Karpas-422 (cell line): ENCODE data around the gene GGT1. TPM values are rescaled to one million over a fixed set of nuclear protein-coding genes. Genes with fewer than 3 reads are reported as not detected.
"Not testable (repeated sequence)": the region's sequence is repeated elsewhere in the genome, so short reads cannot be mapped to it uniquely, and the experiment has no call there.

Experiments used
- DNase-seq: peaks from one replicate; pipeline ENCODE4 v3.0.0-alpha.2; 2015
- H2AFZ ChIP-seq: fragments of 200-600 bp; sonication (generic); 2 replicates; pipeline ENCODE4 v1.6.1; 2014; ENCODE audit warnings: antibody characterized with exemption, low read length, mixed read lengths
- H3K27ac ChIP-seq: fragments of 200-600 bp; sonication (generic); 2 replicates; pipeline ENCODE4 v1.5.1; 2014; ENCODE audit warnings: mild to moderate bottlenecking, low read length, moderate library complexity
- H3K27me3 ChIP-seq: fragments of 200-600 bp; sonication (generic); 2 replicates; pipeline ENCODE4 v1.6.1; 2014; ENCODE audit warnings: low read length, mixed read lengths
- H3K36me3 ChIP-seq: fragments of 200-600 bp; sonication (generic); 2 replicates; pipeline ENCODE4 v1.6.1; 2014; ENCODE audit warnings: low read length, mixed read lengths; ENCODE audit not compliant: insufficient read depth
- H3K4me1 ChIP-seq: fragments of 200-600 bp; sonication (generic); 2 replicates; pipeline ENCODE4 v1.6.1; 2014; ENCODE audit warnings: mild to moderate bottlenecking, low read length, mixed read lengths
- H3K4me2 ChIP-seq: fragments of 200-600 bp; sonication (generic); 2 replicates; pipeline ENCODE4 v1.6.1; 2014; ENCODE audit warnings: low read length, low read depth, mild to moderate bottlenecking; ENCODE audit not compliant: poor library complexity, severe bottlenecking
- H3K4me3 ChIP-seq: fragments of 200-600 bp; sonication (generic); 2 replicates; pipeline ENCODE4 v1.5.1; 2014; ENCODE audit warnings: mild to moderate bottlenecking, antibody characterized with exemption, low read length, mixed read lengths
- H3K79me2 ChIP-seq: fragments of 200-600 bp; sonication (generic); 2 replicates; pipeline ENCODE4 v1.6.1; 2014; ENCODE audit warnings: mild to moderate bottlenecking, low read length, mixed read lengths
- H3K9ac ChIP-seq: fragments of 200-600 bp; sonication (generic); 2 replicates; pipeline ENCODE4 v1.6.0; 2014; ENCODE audit warnings: low read length
- H3K9me2 ChIP-seq: fragments of 200-600 bp; sonication (generic), shearing (Covaris generic); replicated peaks from 2 replicates; pipeline ENCODE4 v1.6.0; 2014; ENCODE audit warnings: mild to moderate bottlenecking, low read length, moderate library complexity; ENCODE audit not compliant: insufficient read depth
- H3K9me3 ChIP-seq: fragments of 300-700, 200-600 bp; sonication (generic); 2 replicates; pipeline ENCODE4 v1.6.1; 2014; ENCODE audit warnings: low read length, mixed read lengths
- H4K20me1 ChIP-seq: fragments of 200-600 bp; sonication (generic); 2 replicates; pipeline ENCODE4 v1.6.1; 2014; ENCODE audit warnings: mild to moderate bottlenecking, antibody characterized with exemption, low read length, low read depth; ENCODE audit not compliant: insufficient read depth
- total RNA-seq: library from RNA; depleted of rRNA; stranded (reverse); fragments of >200 nt; shearing (Covaris generic); gene quantifications from 2 replicates; pipeline ENCODE4 v1.2.3, GENCODE V29; 2014; ENCODE audit warnings: low replicate concordance; rRNA removed

Gene GGT1
- 28.6 and 36.4 TPM in 2 replicates for total RNA-seq

DNA sequence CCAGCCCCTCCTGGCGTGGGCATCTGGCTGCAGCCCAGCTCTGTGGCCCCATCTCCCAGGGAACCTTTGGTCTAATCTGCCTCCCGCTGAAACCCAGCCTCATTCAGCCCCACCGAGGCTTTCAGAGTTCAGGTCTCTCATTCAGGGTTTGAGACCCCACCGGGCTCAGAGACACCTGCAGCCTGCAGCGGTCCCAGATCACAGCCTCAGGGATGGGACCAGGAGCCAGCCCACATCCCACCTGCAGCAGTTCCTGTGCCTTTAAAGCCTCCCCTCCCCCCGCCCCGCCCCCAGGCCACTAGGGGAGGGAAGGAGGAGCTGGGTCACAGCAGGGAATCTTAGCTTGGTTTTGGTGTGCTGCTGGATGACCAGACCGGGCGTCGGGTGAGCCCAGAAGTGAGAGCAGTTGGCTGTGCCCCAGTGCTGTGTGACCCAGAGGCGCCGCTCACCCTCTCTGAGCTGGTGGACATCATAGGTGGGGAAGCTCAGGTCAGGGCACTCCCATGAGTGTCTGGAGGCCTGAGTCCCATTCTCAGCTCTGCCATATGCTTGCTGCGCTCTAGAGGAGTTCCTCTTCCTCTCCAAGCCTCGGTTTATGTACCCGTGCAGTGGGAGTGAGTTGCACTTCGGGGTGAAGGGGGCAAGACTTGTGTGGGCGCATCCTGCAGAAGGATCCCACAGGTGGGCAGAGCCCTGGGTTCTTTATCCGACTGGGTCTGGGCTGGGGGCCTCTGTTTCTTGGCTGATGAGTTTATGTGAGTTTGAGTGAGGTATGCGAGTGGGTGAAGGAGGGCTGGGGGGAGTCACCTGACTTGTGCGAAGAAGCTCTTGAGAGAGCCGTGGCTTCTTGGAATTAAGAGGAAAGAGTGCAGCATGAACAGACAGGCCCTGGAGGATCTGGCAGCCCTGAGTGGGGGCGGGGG is at the start of gene GGT1:
Gene GGT1, plus strand, starts transcription at position 347 of the 923 bp plus-strand sequence. CDS start 7,889 bp downstream, outside the sequence.
- not testable (repeated sequence) for H3K36me3 ChIP-seq, H3K9me3 ChIP-seq, H3K79me2 ChIP-seq, H3K4me2 ChIP-seq, H3K9ac ChIP-seq, H3K4me3 ChIP-seq, H4K20me1 ChIP-seq, H3K9me2 ChIP-seq, H3K4me1 ChIP-seq, DNase-seq, H3K27ac ChIP-seq, H2AFZ ChIP-seq, H3K27me3 ChIP-seq

GRCh38 chr22:24553597-24554312 is 49.2 kb upstream of the GGT1 start:
- Histone ChIP-seq H3K36me3 (peaks cover 33% of the 10 kb centered on the region; the same call in 1 of the 2 replicates), H3K27ac (peak overlapping the region; percentile 89), H4K20me1 (peaks cover 33% of the 10 kb centered on the region), H3K27me3 (no peaks in the 10 kb centered on the region), H3K9ac (peak overlapping the region; percentile 97), H3K4me3 (peak overlapping the region; percentile 92), H3K4me1 (peaks cover 58% of the 10 kb centered on the region), H2AFZ (no peak overlapping the region), H3K9me2 (no peaks in the 10 kb centered on the region), H3K4me2 (peak overlapping the region; percentile 87), H3K79me2 (peaks cover 90% of the 10 kb centered on the region), H3K9me3 (no peaks in the 10 kb centered on the region)
- DNase-seq: peak; percentile 61

DNA sequence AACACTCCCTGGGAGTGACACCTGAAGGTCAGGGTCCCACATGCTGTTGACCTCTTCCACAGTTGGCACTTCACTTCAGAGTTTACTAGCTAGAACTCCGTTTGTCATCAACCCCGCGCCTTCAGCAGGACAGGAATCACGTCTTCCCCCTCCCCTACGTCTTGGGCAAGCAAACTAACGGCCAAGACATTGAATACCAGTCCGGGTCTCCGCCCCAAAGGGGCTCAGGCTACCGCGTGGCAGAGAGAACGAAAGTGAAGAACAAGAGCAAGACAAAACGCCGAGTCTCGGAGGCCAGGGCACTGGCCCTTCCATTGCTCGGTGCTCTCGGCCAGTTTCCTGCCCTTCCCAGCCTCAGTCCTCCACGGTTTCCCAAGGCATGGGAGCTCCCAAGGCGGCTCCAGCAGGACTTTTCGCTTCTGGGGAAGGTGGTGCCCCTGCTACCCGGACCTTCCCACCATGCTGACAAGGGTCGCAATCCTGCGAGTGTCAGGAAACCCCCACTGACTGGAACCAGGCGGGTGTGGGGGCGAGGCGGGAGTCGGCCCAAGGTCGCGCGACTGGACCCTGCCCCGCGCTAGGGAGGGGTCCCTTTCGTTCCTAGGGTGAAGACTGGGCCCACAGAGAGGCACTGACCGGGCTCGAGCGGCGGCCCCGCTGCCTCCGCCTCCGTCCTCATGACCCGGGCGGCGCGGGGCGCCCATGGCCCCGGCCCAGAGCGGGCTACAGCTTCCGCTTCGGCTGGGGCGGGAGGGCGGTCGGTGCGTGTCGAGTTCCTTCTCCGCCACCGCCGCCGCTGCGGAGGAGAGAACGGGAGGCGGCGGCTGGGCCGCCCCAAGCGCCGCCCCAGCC is 48.5 kb upstream of the GGT1 start, which contains the start of gene GUCD1:
Gene GUCD1, minus strand, starts transcription at position 826 of the 852 bp plus-strand sequence. Its CDS starts 147 bp downstream, at position 679.
- no peaks in the 10 kb centered on the region for H3K27me3 ChIP-seq
- H3K27ac ChIP-seq: peak within 1 kb of the TSS; percentile 89
- H3K9me2 ChIP-seq: no peaks in the 10 kb centered on the region
- DNase-seq: peak; percentile 75
- peak within 1 kb of the TSS; percentile 95 for H3K4me2 ChIP-seq
- peaks cover 37% of the 10 kb centered on the region for H4K20me1 ChIP-seq
- H3K4me1 ChIP-seq: peaks cover 63% of the 10 kb centered on the region
- H3K79me2 ChIP-seq: peaks cover 90% of the 10 kb centered on the region
- H3K9ac ChIP-seq: peak within 1 kb of the TSS; percentile 97
- peak within 1 kb of the TSS; percentile 56 for H2AFZ ChIP-seq
- H3K9me3 ChIP-seq: no peaks in the 10 kb centered on the region
- H3K36me3 ChIP-seq: peaks cover 35% of the 10 kb centered on the region; the same call in 1 of the 2 replicates
- peak within 1 kb of the TSS; percentile 92 for H3K4me3 ChIP-seq

DNA sequence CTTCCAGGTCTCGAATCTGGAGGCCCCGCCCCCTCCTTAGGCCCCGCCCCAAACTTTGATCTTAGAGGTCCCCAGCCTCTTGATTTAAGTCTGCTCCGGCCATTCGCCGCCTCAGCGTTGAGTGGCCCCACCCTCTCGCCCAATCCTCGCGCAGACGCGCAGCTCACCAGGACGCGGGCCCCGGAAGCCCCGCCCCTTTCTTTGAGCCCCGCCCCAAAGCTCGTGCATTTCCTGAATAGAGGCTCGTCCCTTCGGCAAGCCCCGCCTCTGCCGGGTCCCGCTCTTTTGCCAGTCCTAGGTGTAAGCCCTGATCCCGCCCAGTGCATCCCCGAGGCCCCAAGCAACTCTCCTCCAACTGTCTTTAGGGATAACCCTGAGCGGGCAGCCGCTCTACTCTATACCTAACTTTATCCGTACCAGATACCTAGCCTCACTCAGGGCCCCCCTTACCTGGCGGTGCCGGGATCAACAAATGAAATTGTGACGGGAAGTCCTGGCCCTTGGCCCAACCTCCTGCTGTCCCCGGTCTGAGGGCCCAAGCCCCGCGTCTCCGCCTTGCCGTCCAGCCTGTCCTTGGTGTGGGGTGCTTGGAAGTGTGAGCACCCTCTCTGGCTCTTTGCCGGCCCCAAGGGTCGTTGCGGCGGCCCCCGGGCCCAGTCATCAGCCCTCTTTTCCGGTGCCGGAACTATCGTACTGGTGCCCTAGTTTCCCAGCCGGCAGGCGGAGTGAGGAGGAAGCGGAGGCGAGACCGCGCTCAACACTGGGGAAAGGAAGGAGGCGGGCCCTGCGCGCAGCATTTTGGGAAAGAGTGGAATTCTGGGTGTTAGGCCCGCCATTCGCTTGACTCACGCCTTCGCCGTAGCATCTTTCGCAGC is 47.6 kb upstream of the GGT1 start, which contains the start of gene SNRPD3:
Gene SNRPD3, plus strand, starts transcription at position 835 of the 875 bp plus-strand sequence. CDS start 1,676 bp downstream, outside the sequence.
- peaks cover 32% of the 10 kb centered on the region for H4K20me1 ChIP-seq
- H3K4me2 ChIP-seq: peak within 1 kb of the TSS; percentile 95
- H3K9me3 ChIP-seq: no peaks in the 10 kb centered on the region
- peaks cover 38% of the 10 kb centered on the region; the same call in 1 of the 2 replicates for H3K36me3 ChIP-seq
- peaks cover 85% of the 10 kb centered on the region for H3K79me2 ChIP-seq
- peak within 1 kb of the TSS; percentile 89 for H3K27ac ChIP-seq
- H3K9ac ChIP-seq: peak within 1 kb of the TSS; percentile 97
- H3K4me1 ChIP-seq: peaks cover 63% of the 10 kb centered on the region
- H3K27me3 ChIP-seq: no peaks in the 10 kb centered on the region
- H3K4me3 ChIP-seq: peak within 1 kb of the TSS; percentile 92
- no peaks in the 10 kb centered on the region for H3K9me2 ChIP-seq
- peak within 1 kb of the TSS; percentile 56 for H2AFZ ChIP-seq
- DNase-seq: peak; percentile 100

GRCh38 chr22:24559471-24559870 is 43.5 kb upstream of the GGT1 start:
- H3K27me3 ChIP-seq: no peaks in the 10 kb centered on the region
- H3K4me3 ChIP-seq: no peak overlapping the region
- H3K9me3 ChIP-seq: no peaks in the 10 kb centered on the region
- DNase-seq: no peak
- H2AFZ ChIP-seq: no peak overlapping the region
- H3K27ac ChIP-seq: no peak overlapping the region
- peaks cover 27% of the 10 kb centered on the region for H3K4me1 ChIP-seq
- no peak overlapping the region for H3K4me2 ChIP-seq
- H3K79me2 ChIP-seq: peaks cover 77% of the 10 kb centered on the region
- peaks cover 46% of the 10 kb centered on the region; the same call in 1 of the 2 replicates for H3K36me3 ChIP-seq
- no peaks in the 10 kb centered on the region for H3K9me2 ChIP-seq
- no peak overlapping the region for H3K9ac ChIP-seq
- peaks cover 44% of the 10 kb centered on the region for H4K20me1 ChIP-seq

DNA sequence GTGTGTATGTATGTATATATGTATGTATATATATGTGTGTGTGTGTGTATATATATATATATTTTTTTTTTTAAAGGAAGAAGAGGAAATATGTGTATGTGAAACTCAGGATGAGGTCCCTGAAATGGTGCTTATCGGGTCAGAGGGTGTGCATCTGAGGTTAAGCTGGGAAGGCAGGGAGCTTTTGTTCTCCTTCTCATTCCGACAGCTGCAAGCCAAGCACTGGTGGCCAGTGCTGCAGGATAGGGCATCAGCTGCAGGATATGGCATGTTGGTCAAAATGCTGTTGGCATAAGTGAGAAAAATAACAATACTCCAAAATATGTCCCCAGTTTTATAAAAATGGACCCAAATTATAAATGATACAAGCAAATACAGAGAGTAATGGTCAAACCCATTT is 39.7 kb upstream of the GGT1 start:
- Histone ChIP-seq H3K9me2 (no peaks in the 10 kb centered on the region), H3K4me2 (no peak overlapping the region), H3K9me3 (no peaks in the 10 kb centered on the region), H3K27me3 (no peaks in the 10 kb centered on the region), H3K9ac (no peak overlapping the region), H3K36me3 (peaks cover 30% of the 10 kb centered on the region; the same call in 1 of the 2 replicates), H3K79me2 (peaks cover 76% of the 10 kb centered on the region), H3K4me3 (no peak overlapping the region), H3K4me1 (peaks cover 10% of the 10 kb centered on the region), H3K27ac (no peak overlapping the region), H2AFZ (no peak overlapping the region), H4K20me1 (peaks cover 60% of the 10 kb centered on the region)
- DNase-seq: no peak
